Transverse colon (tissue), 4 donors: ENCODE data around the gene ITPKB.

Experiments used
- CTCF ChIP-seq, 5 experiments: fragments of 200-600 bp in 3 of 5; fragments of 450-650 bp in 2 of 5; sonication (generic) in 3 of 5; IDR thresholded peaks; 1 replicate in 2 of 5; 2 replicates in 3 of 5; pipeline ENCODE4 v1.5.1; 2016 to 2017; ENCODE audit warnings: antibody characterized with exemption in 5 of 5, inconsistent platforms in 3 of 5, mild to moderate bottlenecking in 2 of 5, moderate library complexity in 1 of 5
- POLR2A ChIP-seq: fragments of 450-650 bp; IDR thresholded peaks from one replicate; pipeline ENCODE4 v1.6.1; 2016; ENCODE audit warnings: antibody characterized with exemption, mild to moderate bottlenecking, moderate library complexity
- POLR2AphosphoS5 ChIP-seq, 3 donors: sonication (generic); formaldehyde crosslinking; IDR thresholded peaks; one replicate each; pipeline ENCODE4 v1.6.1; 2016; ENCODE audit warnings: antibody characterized with exemption in 3 of 3

DNA sequence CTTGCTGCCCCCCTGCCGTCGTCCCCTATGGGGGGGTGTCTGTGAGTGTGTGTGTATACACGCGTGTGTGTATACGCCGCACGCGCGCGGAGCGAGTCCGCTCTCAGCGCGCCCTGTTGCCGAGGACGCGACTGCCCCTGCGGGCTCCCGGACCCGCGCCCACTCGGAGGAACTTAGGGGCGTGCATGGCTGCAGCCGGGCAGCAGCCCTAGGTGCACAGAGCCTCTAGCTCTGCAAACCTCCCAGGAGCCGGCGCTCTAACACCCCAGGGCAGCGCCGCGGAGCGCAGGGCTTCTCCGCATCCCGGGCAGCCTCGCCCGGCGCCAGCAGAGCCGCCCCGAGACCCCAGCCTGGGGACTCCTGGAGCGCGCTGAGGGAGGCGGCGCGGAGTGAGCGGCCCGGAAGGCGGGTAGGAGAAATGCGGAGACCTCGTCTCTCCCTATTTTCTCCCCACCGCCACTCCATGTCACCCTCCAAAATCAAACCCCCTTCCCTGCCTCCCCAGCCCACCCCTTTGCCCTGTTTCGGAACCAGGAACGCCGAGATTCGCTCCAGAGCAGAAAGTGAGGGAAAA is 574 bp downstream of the ITPKB start:
- TF ChIP-seq CTCF (IDR thresholded peaks at IDR 0.05) (no peak), POLR2AphosphoS5 (IDR thresholded peaks at IDR 0.05) (no peak), POLR2A (no peak)
